ENCODE results near the gene TSPAN9.
A peak's percentile ranks its signal among the peaks of the same experiment; 100 is the strongest.

The TSPAN9 gene

DNA sequence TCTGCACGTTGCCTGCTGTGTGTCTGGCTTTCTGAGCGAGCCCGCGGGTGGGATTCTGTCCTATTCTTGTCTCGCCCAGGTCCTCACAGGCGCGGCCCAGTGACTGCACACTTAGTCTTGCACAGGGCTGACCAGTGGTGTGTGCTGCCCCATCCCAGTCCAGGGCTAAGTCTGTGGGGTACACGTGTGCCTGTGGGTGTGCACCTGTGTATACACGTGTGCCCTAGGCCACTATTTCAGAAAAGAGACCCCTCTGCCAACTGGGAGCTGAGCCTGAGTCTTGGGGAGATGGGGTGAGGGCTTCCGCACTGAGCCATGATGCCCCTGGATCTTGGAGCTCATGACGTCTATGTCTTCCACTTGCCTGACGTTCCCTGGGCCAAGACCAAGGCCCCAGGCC is 228.3 kb downstream of the TSPAN9 start:
- no peak for DNase-seq

DNA sequence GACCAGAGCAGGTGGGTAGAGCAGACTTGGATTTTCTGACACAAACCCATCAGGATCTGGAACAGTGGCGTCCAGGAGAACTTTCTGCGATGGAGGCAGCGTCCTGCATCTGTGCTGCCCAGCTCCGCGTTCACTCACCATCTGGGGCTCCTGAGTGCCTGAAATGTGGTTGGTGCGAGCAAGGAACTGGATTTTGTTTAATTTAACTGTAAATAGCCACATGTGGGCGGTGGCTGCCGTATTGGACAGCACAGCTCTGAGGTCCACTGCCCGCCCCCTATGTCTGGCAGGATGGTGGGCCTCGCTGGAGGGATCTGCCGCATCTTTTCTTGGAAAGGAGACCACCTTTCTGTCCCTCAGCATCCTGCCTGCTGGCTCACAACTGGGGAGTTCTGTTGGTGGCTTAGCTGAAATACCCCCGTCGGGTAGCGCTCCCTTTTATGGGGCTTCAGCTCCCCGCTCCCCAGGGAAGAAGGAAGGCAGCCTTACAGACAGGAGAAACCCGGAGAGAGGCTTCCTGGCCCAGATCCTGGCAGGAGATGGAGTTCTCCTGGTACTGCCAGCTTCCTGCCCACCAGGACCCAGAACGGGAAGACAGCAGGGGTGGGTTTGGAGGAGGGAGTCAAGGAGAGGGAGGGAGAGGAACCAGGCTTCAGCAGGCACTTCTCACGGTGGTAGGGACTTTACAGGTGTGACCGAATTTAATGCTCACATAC is 228.9 kb downstream of the TSPAN9 start:
- DNase-seq: no peak

DNA sequence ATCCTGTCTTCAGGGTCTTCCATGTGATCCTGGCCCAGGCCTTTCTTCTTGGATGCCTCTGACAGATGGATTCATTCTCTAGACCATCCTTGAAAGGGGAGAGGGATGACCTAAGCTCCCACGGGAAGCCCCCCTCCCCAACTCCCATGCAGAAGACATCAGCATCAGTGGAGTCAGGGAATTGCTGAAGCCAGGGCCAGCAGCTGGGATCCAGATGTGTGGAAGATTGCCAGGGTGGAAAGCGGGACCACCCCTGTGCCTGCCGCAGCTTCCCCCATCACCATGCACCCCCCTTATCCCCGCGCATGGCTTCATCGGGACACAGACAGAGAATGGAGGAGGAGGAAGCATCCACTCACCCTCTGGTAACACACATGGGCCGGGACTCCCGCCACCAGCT is 230.2 kb downstream of the TSPAN9 start:
- no peak for DNase-seq

DNA sequence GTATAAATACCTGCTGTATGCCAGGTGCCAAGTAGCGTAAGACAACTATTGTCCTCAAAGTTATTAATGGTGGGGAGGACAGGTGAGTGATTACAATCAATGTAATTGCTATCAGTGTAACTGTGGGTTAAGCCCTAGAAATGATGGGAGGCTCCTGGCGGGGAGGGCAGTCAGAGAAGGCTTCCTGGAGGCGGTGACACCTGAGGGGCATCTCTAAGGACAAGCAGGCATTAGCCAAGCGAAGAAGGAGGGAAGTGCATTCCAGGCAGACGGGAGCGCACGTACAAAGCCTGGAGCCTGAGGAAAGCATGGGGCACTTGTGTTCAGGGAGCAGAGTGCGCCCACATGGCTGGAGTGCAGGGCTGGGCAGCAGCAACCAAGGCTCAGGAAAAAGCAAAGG is 230.9 kb downstream of the TSPAN9 start:
- DNase-seq: no peak

DNA sequence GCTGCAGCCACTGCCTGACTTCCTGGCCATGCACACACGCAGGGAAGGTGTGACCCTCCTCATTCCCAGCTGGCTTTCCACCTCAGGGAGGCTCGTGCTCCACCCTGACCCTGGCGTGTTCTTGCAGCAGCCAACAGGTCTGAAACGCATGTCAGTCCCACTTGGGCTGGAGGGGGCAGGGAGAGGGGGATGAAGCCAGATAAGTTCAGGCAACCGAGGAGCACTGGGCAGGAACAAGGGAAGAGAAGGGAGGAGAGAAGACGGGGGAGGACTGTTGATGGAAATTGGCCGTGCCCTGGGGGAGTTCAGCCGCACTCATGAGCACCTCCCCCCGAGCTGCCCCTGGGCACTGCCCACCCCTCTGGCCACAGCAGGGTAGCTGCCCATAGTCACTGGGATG is 231.4 kb downstream of the TSPAN9 start:
- DNase-seq: no peak

DNA sequence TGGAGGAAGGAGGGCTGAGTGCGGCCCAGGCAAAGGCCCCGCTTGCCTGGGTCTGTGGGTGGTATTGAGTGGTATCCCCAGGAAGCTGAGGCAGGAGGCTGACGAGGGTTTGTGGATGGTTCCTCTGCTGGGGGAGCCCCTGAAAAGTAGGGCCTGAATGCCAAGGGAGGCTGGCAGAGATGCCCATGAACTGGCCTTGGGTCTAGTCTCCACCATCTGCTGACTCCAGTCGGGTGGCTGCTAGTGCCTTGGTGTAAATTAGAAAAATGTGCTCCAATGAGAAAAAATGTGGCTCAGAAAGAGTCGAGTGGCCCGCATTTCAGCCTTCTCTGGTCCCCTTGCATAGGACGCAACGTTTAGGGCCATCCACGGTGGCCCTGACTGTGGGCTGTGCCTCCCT is 232.6 kb downstream of the TSPAN9 start:
- no peak for DNase-seq

DNA sequence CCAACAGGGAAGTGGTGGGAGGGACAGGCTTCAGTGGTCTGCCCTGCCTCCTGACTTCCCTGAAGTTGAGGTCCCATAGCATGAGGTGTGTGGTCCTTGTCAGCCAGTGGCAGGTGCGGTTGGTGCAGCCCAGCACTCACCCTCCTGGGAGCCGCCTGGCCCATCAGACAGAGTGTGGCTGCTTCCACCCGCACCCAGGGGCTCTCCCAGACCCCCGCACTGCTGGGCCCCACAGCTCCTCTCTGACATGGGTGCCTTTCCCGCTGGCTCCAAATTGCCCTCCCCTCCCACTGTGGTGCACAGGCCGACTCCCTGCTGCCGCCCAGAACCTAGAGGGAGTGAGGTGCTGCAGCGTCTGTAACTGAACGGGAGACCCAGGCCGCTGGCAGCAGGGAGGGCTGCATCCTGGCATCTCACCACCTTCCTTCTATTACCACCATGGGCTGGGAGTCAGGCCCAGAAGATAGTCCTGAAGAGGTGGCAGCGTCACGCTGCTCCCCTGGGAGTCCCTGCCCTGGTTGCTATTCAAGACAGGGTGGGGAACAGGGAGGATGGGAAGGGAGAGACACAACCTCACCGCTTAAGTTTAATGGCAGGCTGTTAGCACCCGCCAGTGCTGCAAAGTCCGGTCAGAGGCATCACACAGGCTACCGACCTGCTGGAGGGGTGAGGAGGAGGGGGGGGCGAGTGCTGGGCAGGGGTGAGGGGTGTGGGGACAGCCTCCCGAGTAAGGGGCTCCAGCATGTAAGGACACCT is 233.3 kb downstream of the TSPAN9 start:
- no peak for DNase-seq

DNA sequence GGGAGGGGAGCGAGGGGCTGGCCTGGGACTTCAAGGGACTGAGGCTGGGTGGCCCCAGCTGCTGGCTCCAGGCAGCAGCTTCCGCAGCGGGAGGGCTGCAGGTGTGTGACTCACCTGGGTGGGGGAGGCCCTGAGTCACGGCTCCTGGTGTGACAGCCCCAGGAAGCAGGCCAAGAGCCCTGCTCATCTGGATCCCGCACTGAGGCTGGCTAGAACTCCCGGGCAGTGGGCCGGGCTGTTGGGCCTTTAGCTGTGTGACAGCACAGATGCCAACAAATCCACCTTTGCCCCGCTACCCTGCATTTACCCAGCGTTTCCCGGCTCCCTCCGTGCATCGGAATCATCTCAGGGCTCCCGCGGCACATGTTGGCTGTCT is 233.8 kb downstream of the TSPAN9 start:
- no peak for DNase-seq

DNA sequence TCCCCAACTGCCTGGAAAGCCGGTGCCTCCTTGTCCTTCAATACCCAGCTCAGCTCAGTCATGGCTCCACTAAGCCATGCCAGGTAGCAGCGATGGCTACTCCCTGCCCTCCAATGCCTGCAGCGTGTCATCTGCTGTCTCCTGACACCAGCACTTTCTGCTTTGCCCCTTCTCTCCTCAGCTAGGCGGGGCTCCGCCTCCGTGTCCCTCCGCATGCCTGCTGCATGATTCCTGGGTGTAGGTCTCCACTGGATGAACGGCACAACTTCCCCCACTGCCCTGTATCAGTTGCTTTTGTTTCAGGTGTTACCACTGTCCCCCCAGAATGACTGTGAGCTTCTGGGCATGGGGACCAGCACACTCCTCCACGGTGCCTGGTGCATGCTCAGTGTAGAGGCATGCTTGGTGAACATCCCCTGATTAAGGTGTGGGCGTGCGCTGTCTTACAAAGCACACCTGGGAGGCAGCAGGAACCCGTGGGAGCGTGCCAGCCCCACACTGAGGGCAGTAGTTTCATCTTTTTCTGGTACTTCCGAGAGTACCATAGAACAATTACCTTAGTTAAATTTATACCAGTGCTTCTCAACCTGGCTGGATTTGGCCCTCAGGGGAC is 234.4 kb downstream of the TSPAN9 start:
- no peak for DNase-seq

DNA sequence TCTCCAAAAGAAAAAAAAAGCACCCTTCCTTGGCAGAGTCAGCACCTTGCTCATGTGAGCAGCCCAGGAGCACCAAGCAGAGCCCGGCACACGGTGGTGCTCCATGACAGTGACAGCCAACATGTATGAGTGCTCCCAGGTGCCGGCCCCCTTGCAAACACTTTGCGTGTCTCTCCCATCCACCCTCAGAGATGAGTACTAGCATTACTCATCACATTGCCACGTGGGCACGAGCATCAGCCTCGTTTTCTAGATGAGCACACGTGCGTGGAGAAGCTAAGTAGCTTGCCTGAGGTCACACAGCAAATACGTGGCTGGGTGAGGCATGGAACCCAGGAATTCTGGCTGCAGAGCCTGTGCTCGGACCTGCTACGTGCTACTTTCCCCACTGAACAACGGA is 235.9 kb downstream of the TSPAN9 start:
- DNase-seq: no peak

DNA sequence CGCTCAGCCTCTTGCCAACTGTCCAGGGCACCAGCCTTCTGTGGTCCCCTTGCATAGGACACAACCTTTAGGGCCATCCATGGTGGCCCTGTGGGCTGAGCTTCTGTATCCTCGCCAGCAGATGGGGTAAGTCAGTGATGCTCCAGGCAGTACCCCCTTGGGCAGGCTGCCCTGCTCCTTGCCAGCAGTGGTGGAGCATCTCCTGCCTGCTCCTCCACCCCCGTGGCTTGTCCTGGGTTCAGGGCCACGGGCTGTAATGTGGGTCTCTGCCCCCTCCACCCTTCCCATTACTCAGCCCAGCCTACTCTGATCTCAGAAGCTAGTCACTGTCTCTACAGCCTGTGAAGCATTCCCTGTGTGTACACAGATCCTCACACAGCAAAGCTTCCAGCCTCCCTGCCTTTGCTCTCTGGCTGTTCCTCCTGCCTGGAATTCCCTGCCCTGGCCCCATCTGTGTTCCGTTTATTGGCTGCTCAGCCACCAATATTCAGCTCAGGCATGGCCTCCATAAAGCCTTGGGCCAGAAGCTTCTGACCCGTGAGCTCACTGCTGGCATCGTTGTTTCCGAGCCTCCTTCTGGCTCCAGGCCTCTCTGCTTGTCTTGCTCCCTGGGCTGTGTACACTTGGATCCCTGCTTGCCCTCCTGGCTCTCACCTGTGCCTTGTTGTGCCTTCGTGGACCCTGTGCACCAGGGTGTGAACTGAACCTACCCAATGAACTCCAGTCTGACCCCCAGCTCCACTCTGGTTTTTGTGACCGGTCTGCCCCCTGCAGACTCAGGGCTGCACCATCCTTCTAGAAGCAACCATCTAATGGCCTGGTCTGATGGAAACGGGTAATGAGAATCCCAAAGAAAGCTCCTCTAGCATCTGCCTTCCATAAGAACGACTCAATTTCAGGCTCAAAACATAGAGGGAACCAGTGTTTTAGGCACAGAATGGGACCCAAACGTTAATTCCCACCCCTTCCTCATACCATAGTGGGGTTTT is 236.8 kb downstream of the TSPAN9 start:
- peak in 1 of 6 experiments; percentile 3 for DNase-seq

DNA sequence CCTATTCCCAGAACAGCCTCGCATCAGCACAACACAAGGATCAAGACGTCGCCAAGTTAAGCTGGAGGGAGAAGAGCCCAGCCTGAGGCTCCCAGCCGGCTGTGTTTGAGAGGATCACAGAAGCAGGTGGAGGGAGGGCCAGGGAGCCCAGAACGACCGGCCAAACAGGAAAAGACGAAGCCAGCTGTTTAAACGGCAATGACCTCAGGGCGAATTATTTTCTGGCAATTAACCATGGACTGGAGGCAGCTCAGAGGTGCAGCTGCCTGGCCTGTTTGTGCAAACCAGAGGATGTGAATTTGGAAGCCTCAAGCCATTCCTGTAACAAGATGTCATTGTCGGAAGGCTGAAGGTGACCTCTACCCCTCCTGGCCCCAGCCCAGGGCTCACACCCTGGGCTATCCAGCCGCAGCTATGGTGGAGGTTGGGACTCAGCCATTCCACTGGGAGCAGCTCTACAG is 238.1 kb downstream of the TSPAN9 start:
- no peak for DNase-seq

DNA sequence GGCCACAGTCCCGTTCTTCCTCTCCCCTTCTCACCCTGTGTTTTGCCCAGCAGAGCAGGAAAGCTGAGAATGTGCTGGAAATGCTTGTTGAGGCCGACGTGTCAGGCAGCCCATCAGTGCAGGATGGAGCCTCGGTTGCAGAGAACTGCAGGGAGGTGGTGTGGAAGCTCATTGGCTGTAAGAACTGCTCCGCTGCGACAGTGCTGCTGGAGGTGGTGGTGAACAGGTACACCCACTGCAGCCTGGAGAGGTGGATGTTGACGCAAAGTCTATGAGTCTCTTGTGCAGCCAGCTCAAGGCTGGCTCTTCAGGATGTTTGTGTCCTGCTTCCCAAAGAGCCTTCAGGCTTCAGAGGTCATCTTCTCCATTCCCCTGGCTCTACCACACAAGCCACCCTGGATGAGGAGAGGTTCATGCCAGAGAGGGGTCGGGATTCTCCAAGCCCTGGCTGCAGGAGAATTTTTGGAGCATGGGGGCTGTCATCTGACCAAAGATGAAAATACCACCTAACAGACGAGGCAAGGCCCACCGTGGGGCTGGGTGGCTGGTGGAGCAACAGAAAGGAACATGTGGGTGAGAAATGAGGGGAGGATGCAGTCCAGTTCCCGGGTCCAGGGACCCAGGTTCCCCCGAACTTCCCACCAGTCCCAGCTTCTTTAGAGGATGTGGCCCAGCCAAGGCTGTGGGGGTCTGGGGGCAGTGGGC is 239.7 kb downstream of the TSPAN9 start:
- no peak for DNase-seq

DNA sequence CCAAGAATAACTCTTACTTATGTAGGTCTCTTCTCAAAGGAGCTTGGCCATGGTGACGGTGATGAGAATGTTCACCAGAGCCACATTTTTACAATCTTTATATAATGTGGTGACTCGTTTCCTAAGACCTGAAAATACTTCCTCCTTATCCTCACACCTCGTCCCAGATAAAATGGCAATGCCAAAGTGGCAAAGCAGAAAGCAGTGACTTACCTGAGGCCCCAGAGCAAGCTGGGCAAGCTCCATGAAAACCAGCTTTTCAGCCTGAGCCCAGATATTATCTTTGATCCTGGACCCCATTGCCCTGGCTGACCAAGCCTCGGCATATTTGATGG is 240.3 kb downstream of the TSPAN9 start:
- no peak for DNase-seq

DNA sequence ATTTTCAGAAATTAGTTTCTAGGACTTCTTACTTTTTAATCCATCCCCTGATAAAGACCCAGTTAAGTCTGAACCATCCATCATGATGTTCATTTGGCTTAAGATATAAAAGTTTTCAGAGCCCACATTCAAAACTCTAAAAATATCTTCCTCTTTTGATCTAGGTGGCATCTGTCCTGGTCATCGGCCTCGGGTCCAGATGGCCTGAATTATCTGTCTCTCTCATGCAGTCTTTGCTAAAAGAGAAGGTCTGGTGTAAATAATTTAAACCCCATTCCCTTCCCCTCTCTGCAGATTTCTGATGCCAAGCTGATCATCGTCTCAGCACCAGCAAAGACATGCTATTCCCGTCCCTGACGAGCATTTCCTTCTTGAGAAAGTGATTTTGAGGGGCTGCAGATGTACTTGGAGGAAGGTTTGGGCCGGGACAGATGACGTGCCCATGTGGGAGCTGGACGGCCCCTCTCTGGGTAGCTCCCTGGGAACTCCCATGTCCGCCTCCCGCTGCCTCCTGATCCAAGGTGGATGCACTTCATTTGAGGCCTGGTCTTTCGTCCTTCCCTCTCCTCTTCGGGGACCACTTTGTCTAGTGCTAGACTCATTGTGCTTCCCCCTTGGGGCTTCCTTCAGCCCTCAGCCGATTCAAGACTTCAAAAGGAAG is 240.8 kb downstream of the TSPAN9 start:
- DNase-seq: no peak

DNA sequence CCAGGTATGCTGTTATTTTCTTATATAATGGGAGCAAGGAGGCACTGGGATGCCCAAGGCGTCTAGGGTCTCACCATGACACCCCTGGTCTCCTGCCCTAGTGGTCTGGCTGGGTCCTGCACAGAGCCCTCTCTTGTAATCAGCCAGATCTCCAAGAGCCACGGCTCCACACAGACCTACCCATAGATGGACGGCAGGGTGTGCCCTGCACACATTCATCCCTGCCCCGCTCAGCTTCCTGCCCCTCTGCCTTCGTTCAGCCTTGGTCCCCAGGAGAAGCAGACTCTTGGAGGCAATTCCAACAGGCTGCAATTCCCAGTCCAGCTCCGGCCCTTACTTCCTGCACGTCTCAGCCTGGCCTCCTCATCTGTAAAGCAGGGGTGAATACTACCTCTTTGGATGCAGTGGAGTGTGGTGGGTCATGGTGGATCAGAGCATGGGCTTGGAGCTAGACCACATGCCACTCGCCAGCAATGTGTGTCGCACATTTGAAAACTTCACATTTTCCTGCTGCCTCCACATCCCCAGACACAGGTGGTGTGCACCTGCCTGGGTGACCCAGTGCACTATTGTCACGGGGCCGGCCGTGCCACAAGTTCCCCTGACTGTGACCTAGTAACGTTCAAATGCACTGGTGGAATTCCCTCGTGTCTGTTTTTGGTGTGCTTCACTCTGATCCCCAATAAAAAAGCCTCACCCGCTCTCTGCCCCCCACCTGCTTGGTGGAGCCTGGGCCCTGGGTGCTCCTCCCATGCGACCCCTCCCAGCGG is 242.7 kb downstream of the TSPAN9 start:
- DNase-seq: no peak

DNA sequence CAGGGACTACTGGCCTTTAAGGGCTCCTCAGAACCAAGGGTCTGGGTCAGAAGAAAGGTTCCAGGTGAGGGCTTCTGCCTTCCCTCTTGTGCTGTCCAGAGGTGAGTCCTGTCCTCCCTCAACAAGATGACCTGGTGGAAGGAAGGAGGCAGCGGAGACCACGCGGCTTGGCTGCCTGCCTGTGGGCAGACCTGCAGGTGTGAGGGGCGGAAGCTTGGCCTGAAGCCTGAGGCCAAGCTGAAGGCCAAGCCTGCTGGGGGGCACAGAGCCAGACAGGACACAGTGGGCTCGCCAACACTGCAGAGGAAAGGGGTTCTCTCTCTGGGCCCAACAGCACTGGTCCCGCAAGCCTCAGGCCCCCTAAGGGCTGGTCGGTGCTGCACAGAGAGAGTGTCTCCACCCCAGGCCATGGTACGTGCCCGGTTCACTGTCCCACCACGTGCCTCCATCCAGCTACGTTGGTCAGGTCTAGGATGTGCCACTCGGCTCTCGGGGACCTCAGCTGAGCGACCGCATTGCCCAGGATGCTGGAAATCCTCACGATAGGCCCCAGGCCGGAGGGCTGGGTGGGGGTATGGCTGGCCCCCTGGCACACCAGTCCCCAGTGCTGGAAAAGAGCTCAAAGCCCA is 243.8 kb downstream of the TSPAN9 start:
- no peak for DNase-seq

DNA sequence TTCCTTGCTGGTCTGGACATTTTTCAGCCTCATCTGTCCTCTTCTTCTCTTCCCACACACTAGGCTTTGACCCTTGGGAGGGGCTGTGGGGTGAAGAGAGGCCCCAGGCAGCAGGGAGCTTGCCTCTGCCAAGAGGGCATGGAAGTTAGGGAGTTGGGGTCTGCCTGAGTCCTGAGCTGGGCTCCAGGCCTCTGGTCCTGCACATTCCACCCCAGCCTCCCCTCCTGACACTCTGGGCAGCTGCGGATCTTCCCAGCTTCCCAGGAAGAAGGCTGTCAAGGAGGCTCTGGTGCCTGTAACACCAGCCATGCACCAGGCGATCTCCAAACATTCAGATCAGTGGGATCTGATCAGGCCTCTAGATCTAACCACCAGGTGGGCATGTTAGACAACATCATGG is 244.7 kb downstream of the TSPAN9 start:
- no peak for DNase-seq

DNA sequence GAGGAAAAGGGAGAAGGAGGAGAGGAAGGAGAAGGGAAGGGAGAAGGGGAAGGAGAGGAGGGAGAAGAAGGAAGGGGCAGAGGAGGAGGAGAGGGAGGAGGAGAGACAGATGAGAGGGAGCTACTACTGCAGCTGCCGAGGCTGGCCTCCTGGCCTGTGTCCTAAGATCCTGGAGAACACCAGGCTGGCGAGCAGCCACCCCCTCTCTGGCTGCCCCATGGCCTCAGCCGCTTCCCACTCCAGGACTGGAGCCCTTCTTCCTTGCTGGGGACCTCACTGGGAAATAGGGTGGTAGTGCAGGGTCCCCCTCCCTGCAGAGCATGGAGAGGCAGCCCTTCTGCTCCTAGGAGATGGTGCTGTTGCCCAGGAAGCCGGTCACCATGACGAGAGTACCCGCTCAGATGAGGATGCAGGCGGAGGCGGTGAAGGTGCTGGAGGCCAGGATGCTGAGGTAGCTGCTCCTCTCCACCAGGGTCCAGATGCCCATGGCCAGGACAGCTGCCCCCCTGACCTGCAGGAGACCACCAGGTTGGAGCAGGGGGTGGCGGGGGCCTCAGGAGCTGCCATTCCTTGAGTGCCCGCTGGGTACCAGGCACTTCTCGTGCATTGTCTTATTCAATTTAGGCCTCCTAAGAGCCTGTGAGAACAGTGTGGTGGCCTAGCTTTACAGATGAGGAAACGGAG is 246.0 kb downstream of the TSPAN9 start:
- no peak for DNase-seq

DNA sequence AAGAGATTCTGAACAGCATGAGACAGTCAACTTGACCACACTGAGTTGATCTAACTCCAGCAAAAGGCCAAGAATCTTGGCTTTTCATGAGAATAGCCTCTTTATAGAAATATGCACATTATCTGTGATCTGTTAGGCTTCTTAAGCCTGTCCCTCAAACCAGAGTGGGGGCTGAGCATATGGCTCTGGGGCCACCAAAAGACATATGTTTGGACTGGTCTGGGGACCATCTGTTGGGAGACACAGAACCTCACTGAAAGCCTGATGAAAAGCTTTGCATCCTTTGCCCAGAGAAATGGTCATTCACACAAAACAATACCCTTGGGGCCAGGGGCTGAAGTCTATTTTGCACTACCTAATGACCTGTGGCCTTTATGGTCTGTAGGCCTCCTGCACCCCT is 248.6 kb downstream of the TSPAN9 start:
- DNase-seq: no peak
